ENCODE measurements around the gene PFDN5.
"Not testable (repeated sequence)": the region's sequence is repeated elsewhere in the genome, so short reads cannot be mapped to it uniquely, and the experiment has no call there.

Gene PFDN5

GRCh38 chr12:53292426-53292825, 2.9 kb upstream of the PFDN5 start:
- no peak overlapping the region for H3K27ac ChIP-seq (ENCODE audit: low read depth, low read length)
- H3K9ac ChIP-seq (ENCODE audit: low read length), result no peak overlapping the region
- no peaks in the 10 kb centered on the region for H3K36me3 ChIP-seq (ENCODE audit: control insufficient read depth, insufficient read depth, low read length)
- H3K27me3 ChIP-seq (ENCODE audit: control insufficient read depth, insufficient read depth, low read length), result no peaks in the 10 kb centered on the region
- H3K4me1 ChIP-seq (ENCODE audit: control insufficient read depth, insufficient read depth, low read length), result peaks cover 7% of the 10 kb centered on the region
- H3K4me3 ChIP-seq (ENCODE audit: low read length), result no peak overlapping the region

- H3K36me3 ChIP-seq (ENCODE audit: control insufficient read depth, insufficient read depth, low read length), result peaks cover 4% of the 10 kb centered on the region
- peak overlapping the region; percentile 71 for H3K9ac ChIP-seq (ENCODE audit: low read length)
- H3K4me1 ChIP-seq (ENCODE audit: control insufficient read depth, insufficient read depth, low read length), result peaks cover 17% of the 10 kb centered on the region
These were observed 513 bp downstream of the PFDN5 start for GRCh38 chr12:53295891-53296219.

DNA sequence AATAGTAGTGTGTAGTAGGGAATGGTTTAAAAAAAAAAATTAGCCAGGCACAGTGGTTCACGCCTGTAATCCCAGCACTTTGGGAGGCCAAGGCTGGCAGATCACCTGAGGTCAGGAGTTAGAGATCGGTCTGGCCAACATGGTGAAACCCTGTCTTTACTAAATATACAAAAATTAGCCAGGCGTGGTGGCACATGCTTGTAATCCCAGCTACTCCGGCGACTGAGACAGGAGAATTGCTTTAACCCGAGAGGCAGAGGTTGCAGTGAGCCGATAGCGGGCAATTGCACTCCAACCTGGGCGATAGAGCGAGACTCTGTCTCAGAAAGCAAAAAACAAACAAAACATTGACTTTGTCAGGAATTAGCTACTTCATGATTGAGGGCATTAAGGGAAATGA, 1.8 kb downstream of the PFDN5 start:
- not testable (repeated sequence) for H3K36me3 ChIP-seq (ENCODE audit: control insufficient read depth, insufficient read depth, low read length); H3K27me3 ChIP-seq (ENCODE audit: control insufficient read depth, insufficient read depth, low read length); H3K4me3 ChIP-seq (ENCODE audit: low read length); H3K27ac ChIP-seq (ENCODE audit: low read depth, low read length); H3K9ac ChIP-seq (ENCODE audit: low read length)
- H3K4me1 ChIP-seq (ENCODE audit: control insufficient read depth, insufficient read depth, low read length), result peaks cover 17% of the 10 kb centered on the region

More at GRCh38 chr12:53295891-53296219, 513 bp downstream of the PFDN5 start:
- H3K27me3 ChIP-seq (ENCODE audit: control insufficient read depth, insufficient read depth, low read length), result no peaks in the 10 kb centered on the region
- peak overlapping the region; percentile 75 for H3K27ac ChIP-seq (ENCODE audit: low read depth, low read length)
- H3K4me3 ChIP-seq (ENCODE audit: low read length), result peak overlapping the region; percentile 99

DNA sequence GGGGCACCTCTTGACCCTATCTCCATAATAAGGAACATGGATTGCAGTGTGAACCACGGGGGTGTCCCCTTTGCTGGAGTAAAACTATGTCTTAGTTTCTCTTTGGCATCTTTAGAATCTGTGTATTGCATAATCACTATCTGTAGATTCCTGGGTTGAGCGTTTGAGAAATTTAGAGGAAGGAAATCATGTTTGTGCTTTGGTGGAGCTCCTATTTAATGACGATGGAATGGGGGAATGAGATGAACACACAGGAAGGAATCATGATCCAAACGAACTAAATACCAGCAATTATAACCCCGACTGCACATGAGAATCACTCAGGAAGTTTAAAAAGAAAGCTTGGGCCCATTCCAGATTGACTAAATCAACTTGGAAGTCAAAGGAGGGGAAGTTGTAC, 2.8 kb downstream of the PFDN5 start:
- Histone ChIP-seq H3K27me3 (ENCODE audit: control insufficient read depth, insufficient read depth, low read length) (no peaks in the 10 kb centered on the region), H3K9ac (ENCODE audit: low read length) (no peak overlapping the region), H3K27ac (ENCODE audit: low read depth, low read length) (no peak overlapping the region), H3K4me3 (ENCODE audit: low read length) (no peak overlapping the region), H3K4me1 (ENCODE audit: control insufficient read depth, insufficient read depth, low read length) (peaks cover 17% of the 10 kb centered on the region), H3K36me3 (ENCODE audit: control insufficient read depth, insufficient read depth, low read length) (peaks cover 4% of the 10 kb centered on the region)

DNA sequence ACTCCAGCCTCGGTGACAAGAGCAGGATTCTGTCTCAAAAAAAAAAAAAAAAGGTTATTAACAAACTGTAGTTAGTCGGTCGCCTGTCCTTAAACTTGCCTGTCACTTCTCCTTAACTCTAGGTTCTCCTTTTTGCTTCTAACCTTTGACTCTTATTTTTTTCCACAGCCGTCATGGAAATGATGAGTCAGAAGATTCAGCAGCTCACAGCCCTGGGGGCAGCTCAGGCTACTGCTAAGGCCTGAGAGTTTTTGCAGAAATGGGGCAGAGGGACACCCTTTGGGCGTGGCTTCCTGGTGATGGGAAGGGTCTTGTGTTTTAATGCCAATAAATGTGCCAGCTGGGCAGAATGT, 3.7 kb downstream of the PFDN5 start:
- H3K4me1 ChIP-seq (ENCODE audit: control insufficient read depth, insufficient read depth, low read length), result peaks cover 17% of the 10 kb centered on the region
- no peaks in the 10 kb centered on the region for H3K27me3 ChIP-seq (ENCODE audit: control insufficient read depth, insufficient read depth, low read length)
- no peak overlapping the region for H3K9ac ChIP-seq (ENCODE audit: low read length)
- H3K27ac ChIP-seq (ENCODE audit: low read depth, low read length), result peak overlapping the region; percentile 62
- peaks cover 4% of the 10 kb centered on the region for H3K36me3 ChIP-seq (ENCODE audit: control insufficient read depth, insufficient read depth, low read length)
- peak overlapping the region; percentile 84 for H3K4me3 ChIP-seq (ENCODE audit: low read length)

GRCh38 chr12:53299454-53300180, 4.3 kb downstream of the PFDN5 start, which contains the start of gene MYG1:
MYG1 (plus strand) TSS chr12:53299695; CDS start chr12:53299738, 43 bp downstream.
- Histone ChIP-seq H3K9ac (ENCODE audit: low read length) (peak within 1 kb of the TSS; percentile 51), H3K27me3 (ENCODE audit: control insufficient read depth, insufficient read depth, low read length) (no peaks in the 10 kb centered on the region), H3K4me1 (ENCODE audit: control insufficient read depth, insufficient read depth, low read length) (peaks cover 17% of the 10 kb centered on the region), H3K36me3 (ENCODE audit: control insufficient read depth, insufficient read depth, low read length) (peaks cover 4% of the 10 kb centered on the region), H3K27ac (ENCODE audit: low read depth, low read length) (peak within 1 kb of the TSS; percentile 62), H3K4me3 (ENCODE audit: low read length) (peak within 1 kb of the TSS; percentile 84)

- Histone ChIP-seq H3K4me1 (ENCODE audit: control insufficient read depth, insufficient read depth, low read length) (peaks cover 14% of the 10 kb centered on the region), H3K4me3 (ENCODE audit: low read length) (peak overlapping the region; percentile 84), H3K27me3 (ENCODE audit: control insufficient read depth, insufficient read depth, low read length) (no peaks in the 10 kb centered on the region), H3K27ac (ENCODE audit: low read depth, low read length) (peak overlapping the region; percentile 62), H3K9ac (ENCODE audit: low read length) (peak overlapping the region; percentile 51), H3K36me3 (ENCODE audit: control insufficient read depth, insufficient read depth, low read length) (peaks cover 4% of the 10 kb centered on the region)
These were observed 4.8 kb downstream of the PFDN5 start for GRCh38 chr12:53300187-53300586.

GRCh38 chr12:53302903-53303302, 7.6 kb downstream of the PFDN5 start:
- H3K36me3 ChIP-seq (ENCODE audit: control insufficient read depth, insufficient read depth, low read length), result peaks cover 22% of the 10 kb centered on the region
- H3K4me1 ChIP-seq (ENCODE audit: control insufficient read depth, insufficient read depth, low read length), result peaks cover 10% of the 10 kb centered on the region
- no peak overlapping the region for H3K4me3 ChIP-seq (ENCODE audit: low read length)
- no peak overlapping the region for H3K9ac ChIP-seq (ENCODE audit: low read length)
- no peaks in the 10 kb centered on the region for H3K27me3 ChIP-seq (ENCODE audit: control insufficient read depth, insufficient read depth, low read length)
- no peak overlapping the region for H3K27ac ChIP-seq (ENCODE audit: low read depth, low read length)

GRCh38 chr12:53306826-53307225, 11.5 kb downstream of the PFDN5 start:
- H3K27ac ChIP-seq (ENCODE audit: low read depth, low read length), result no peak overlapping the region
- no peak overlapping the region for H3K4me3 ChIP-seq (ENCODE audit: low read length)
- no peaks in the 10 kb centered on the region for H3K4me1 ChIP-seq (ENCODE audit: control insufficient read depth, insufficient read depth, low read length)
- H3K27me3 ChIP-seq (ENCODE audit: control insufficient read depth, insufficient read depth, low read length), result no peaks in the 10 kb centered on the region
- no peak overlapping the region for H3K9ac ChIP-seq (ENCODE audit: low read length)
- peaks cover 33% of the 10 kb centered on the region for H3K36me3 ChIP-seq (ENCODE audit: control insufficient read depth, insufficient read depth, low read length)

DNA sequence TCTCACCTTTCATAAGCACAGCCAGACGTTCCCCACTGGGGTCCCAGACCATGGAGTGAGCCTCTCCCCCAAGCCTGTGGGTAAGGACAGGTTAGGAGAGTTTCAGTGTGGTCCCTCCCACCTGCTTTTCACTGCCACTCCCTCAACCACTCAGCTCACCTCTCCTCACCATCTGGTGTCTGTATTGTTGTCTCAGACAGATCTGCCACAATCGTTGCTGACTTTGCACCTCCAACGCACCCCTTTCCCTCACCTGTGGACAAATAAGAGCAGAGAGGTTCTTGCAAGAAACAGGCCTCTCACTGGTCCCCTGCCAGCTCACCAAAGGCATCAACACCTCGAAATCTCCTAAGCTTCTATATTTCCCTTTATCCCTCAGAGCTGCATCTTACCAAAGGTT, 12.9 kb downstream of the PFDN5 start:
- H3K36me3 ChIP-seq (ENCODE audit: control insufficient read depth, insufficient read depth, low read length), result peaks cover 33% of the 10 kb centered on the region
- no peaks in the 10 kb centered on the region for H3K4me1 ChIP-seq (ENCODE audit: control insufficient read depth, insufficient read depth, low read length)
- no peak overlapping the region for H3K4me3 ChIP-seq (ENCODE audit: low read length)
- no peaks in the 10 kb centered on the region for H3K27me3 ChIP-seq (ENCODE audit: control insufficient read depth, insufficient read depth, low read length)
- H3K27ac ChIP-seq (ENCODE audit: low read depth, low read length), result no peak overlapping the region
- H3K9ac ChIP-seq (ENCODE audit: low read length), result no peak overlapping the region

GRCh38 chr12:53313996-53314395, 18.7 kb downstream of the PFDN5 start:
- Histone ChIP-seq H3K9ac (ENCODE audit: low read length) (no peak overlapping the region), H3K4me1 (ENCODE audit: control insufficient read depth, insufficient read depth, low read length) (no peaks in the 10 kb centered on the region), H3K27ac (ENCODE audit: low read depth, low read length) (no peak overlapping the region), H3K4me3 (ENCODE audit: low read length) (no peak overlapping the region), H3K27me3 (ENCODE audit: control insufficient read depth, insufficient read depth, low read length) (no peaks in the 10 kb centered on the region), H3K36me3 (ENCODE audit: control insufficient read depth, insufficient read depth, low read length) (peaks cover 23% of the 10 kb centered on the region)

DNA sequence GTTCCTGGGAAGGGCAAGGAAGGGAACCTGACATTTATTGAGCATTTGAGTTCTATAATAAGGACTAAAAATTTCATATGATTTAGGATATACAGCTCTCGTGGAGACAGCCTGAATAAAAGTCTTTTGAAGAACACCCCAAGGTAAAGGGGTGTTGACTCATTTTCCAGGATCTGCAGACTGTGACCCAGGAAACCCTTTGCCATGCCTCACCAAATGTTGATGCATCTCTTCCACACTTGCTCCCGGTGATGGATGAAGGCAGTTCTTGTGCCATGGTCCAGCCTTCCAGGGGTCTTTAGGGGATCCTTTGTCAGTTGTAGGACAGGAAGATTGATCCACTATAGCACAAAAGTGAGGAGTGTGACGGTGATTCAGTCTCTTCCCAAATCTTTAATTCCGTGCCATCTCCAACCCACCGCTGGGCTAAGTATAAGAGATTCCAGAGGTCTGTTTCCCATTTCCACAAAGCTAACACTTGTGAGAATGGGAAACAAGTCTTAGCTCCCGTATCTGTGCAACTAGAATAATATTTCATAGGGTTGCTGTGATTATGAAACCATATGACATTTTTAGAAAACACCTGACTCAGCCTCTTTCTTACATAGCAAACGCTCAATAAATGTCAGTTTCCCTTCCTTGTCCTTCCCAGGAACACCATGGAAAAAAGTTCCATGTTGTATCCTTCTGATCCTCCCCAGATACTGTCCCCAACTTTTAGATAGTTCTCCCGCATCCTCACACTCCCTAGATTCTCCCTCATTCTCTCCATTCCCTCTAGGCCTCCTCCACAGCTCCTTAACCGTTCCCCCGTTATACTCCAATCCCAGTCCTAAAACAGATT, 25.2 kb downstream of the PFDN5 start:
- peak overlapping the region; percentile 2 for H3K9ac ChIP-seq (ENCODE audit: low read length)
- peak overlapping the region; percentile 84 for H3K27ac ChIP-seq (ENCODE audit: low read depth, low read length)
- H3K4me3 ChIP-seq (ENCODE audit: low read length), result peak overlapping the region; percentile 90
- no peaks in the 10 kb centered on the region for H3K27me3 ChIP-seq (ENCODE audit: control insufficient read depth, insufficient read depth, low read length)
- H3K36me3 ChIP-seq (ENCODE audit: control insufficient read depth, insufficient read depth, low read length), result peaks cover 2% of the 10 kb centered on the region
- peaks cover 16% of the 10 kb centered on the region for H3K4me1 ChIP-seq (ENCODE audit: control insufficient read depth, insufficient read depth, low read length)
